GM03348 (cell line): ENCODE results near the gene FMNL2.
"Not testable (repeated sequence)": the region's sequence is repeated elsewhere in the genome, so short reads cannot be mapped to it uniquely, and the experiment has no call there.

ENCODE experiments used
- DNase-seq: peaks from one replicate; pipeline ENCODE4 v3.0.0; 2012; ENCODE audit warnings: low spot score

The FMNL2 gene

DNA sequence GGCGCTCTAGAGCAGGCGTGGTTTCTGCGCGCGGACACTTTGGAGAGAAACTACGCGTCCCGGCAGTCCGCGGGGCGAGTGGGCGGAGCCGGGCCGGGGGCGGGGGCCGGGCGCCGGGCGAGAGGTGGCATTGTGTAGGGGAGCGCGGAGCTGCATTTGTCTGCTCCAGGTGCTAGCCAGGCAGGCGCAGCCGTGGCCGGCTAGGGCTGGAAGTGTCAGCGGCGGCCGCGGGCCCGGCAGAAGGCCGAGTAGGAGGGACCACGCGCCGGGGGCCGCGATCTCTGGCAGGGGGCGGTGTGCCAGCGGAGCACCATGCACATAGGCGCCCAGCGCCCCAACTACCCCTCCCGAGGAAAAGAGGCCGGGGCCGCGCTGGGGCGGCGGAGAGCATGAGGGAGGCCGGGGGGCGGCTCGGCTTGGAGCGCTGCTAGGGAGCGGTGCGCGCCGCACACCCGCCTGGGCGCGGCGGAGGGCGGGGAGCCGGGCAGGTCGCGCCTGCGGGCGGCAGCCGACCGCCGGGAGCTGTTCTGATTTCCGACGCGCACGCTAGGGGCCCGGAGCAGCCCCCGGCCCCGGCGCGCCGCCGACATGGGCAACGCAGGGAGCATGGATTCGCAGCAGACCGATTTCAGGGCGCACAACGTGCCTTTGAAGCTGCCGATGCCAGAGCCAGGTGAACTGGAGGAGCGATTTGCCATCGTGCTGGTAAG is at the start of gene FMNL2:
Gene FMNL2, plus strand, starts transcription at position 159 of the 710 bp plus-strand sequence.
- DNase-seq, result peak; percentile 93

- DNase-seq, result no peak
Observed at GRCh38 chr2:152292991-152293390, 42.0 kb upstream of the FMNL2 start.

DNA sequence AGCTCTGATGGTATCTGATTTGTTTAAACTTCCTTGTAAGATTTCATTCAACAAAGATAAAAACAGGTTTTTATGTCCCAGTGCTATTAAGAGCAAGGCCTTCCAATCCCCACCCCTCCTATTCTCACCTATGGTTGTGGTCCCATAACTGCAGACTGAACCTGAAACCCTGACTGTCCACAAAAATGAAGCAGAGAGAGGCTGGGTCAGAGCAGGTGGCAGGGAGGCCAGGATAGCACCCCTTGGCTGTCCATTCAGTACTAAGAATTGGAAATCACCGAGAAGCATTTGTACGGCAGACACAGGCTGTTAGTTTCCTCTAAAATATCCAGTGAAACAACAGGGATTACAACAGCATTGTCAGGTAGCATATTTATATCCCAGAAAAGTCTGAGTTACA is 37.3 kb upstream of the FMNL2 start:
- DNase-seq, result no peak

- no peak for DNase-seq
Observed at GRCh38 chr2:152298754-152299153, 36.2 kb upstream of the FMNL2 start.

- no peak for DNase-seq
Observed at GRCh38 chr2:152301131-152301530, 33.8 kb upstream of the FMNL2 start.

GRCh38 chr2:152303951-152304350 is 31.0 kb upstream of the FMNL2 start:
- DNase-seq, result no peak

- DNase-seq, result peak; percentile 81
Observed at GRCh38 chr2:152304836-152305235, 30.1 kb upstream of the FMNL2 start.

DNA sequence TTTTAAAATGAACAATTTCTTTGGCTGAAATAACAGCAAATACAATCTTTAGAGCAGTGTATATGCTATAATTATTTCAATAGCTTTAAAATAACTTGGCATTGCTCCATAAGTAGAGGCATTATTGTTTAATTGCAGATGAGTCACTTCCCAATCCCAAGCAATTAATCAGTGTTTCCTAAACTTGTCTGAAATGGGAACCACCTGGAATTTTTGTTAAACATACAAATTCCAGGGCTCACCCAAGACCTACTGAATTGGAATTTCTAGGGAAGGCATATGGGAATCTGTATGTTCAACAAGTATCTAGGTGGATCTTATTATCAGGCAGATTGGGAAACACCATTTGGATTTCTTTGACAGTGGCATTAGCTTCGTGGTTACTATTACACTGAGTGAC is 27.1 kb upstream of the FMNL2 start:
- no peak for DNase-seq

- DNase-seq, result no peak
Observed at GRCh38 chr2:152309352-152310214, 25.4 kb upstream of the FMNL2 start.

GRCh38 chr2:152319822-152320570 is 15.0 kb upstream of the FMNL2 start:
- DNase-seq, result no peak

DNA sequence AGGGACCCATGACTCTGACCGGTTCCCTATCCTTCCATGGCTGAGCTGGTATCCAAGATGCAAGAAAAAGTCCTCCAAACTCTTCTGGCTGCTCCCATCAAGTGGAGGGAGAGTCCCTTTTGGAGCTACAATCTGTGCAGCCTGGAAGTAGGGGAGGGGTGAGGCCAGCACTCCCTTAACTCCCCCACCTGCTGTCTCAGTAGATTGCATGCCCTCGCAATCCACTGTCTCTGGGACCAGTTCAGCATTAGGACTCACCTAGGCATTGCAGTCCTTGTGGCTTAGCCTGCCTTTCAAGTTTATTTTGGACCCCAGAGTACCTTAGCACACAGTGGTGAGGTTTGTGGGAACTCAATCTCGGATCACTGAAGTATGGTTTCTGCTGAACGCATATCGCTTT is 14.2 kb upstream of the FMNL2 start:
- no peak for DNase-seq

- DNase-seq, result no peak
Observed at GRCh38 chr2:152322222-152322621, 12.8 kb upstream of the FMNL2 start.

DNA sequence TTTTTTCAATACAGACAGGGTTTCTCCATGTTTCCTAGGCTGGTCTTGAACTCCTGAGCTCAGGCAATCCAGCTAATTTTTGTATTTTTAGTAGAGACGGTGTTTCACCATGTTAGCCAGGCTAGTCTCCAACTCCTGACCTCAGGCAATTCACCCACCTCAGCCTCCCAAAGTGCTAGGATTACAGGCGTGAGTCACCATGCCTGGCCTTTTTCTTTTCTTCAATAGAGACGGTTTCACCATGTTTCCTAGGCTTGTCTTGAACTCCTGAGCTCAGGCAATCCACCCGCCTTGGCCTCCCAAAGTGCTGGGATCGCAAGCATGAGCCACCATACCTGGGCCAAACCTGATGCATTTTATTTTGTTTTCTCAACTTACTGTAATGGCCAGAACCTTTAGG is 9.8 kb upstream of the FMNL2 start:
- not testable (repeated sequence) for DNase-seq

DNA sequence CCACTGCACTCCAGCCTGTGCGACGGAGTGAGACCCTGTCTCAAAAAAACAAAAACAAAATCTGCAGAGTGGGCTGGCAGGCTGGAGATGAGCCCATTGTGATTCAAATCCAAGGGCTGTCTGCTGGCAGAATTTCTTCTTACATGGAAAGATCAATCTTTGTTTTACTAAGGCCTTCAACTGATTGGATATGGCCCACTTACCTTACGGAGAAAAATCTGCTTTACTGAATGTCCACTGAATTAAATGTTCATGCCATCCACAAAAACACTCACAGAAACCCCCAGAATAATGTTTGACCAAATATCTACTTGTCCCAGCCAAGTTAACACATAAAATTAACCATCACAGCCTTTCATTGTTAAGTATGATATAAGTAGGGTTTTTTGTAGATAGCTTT is 8.3 kb upstream of the FMNL2 start:
- no peak for DNase-seq

DNA sequence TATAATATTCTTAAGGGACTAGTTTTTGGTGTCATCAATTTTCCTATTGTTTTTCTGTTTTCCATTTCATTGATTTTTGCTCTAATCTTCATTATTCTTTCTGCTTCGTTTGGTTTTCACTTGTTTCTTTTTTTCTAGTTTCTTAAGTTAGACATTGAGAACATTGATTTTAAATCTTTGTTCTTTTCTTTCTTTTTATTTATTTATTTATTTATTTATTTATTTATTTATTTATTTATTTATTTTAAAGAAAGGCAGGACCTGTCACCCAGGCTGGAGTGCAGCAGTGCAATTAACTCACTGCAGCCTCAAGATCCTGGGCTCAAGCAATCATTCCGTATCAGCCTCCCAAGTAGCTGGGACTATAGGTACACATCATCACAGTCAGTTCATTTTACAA is 7.0 kb upstream of the FMNL2 start:
- no peak for DNase-seq

DNA sequence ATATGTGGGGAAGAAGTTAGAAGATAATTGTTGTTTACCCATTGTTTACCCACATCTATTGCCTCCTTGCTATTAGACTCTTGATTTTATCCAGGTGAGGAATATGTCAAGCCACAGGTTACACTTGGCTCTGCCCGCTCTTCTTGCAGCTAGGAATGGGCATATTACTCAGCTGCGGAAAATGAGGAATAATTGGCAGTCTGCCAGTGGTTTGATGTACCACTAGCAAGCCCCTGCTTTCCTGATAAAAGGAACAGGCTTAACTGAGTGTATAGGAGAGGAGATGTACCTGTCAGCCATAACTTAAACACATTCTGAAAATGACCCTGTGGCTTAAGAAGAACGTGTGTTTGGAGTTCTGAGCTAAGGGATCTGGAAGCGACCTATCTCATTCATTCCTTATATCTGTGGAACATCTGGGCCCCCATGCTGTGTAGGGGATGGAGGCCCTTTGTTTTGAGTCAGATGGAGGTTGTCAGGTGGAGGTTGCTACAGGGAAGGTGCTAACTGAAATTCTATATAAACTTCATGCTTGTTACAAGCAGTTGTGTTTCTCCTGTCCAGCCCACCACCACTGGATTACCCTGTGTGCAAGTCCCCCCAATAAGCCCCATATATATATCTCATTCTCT is 4.6 kb upstream of the FMNL2 start:
- DNase-seq, result no peak

DNA sequence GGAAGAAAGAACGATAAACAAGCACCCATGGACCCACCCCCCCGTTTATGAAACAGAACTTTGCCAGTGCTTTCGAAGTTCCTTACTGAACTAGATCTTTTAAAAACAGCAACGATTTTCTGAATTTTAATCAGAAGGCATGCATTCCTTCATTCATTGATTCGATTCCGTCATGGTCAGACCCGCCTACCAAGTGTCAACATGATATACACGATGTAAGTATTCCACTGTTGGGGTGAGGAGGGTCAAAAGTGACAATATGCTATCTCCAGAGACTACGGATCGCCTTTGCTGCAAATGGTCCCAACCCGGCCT is 316 bp upstream of the FMNL2 start:
- no peak for DNase-seq

GRCh38 chr2:152335726-152336118 is 748 bp downstream of the FMNL2 start:
- DNase-seq, result peak; percentile 50

DNA sequence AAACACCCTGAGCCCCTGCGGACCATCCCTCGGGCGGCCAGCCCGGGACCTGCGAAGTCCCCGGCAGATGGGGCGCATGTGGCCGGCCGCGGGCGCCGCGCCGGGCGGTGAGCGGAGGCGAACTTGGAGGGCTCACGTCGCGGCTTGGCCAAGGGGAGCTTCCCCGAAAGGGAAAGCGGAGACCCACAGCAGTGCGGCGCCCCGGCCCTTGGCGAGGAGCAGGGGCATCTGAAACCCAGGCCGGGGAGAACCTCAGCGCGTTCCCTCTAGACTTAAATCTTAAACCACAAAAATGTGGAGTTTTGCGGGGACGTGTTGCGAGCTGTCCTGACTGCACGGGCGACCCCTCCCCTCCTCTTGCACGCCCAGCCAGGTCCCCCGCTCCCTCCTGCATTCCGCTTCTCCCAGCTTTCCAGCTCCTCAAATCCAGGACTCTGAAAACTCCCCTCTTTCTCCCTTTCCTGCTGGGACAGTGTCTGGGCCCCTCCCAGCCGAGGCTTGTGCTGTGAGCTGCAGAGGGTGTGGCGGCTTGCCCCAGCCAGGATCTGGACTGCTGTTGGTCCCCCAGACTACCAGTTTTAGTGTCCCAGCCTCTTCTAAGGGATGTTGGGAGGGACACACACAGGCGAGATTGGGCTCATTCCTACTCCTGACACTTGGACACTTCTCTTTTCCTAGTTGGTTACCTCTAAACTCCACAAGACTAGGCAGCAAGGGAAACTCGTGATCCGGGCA is 1.3 kb downstream of the FMNL2 start:
- DNase-seq, result peak; percentile 78

GRCh38 chr2:152336854-152337510 is 2.0 kb downstream of the FMNL2 start:
- peak; percentile 41 for DNase-seq

GRCh38 chr2:152337511-152337903 is 2.5 kb downstream of the FMNL2 start:
- no peak for DNase-seq
